Endodermal cell (in vitro differentiated cells): ENCODE results near the gene SP1. TPM values are rescaled to one million over a fixed set of nuclear protein-coding genes. Genes with fewer than 3 reads are reported as not detected.
"Not testable (repeated sequence)": the region's sequence is repeated elsewhere in the genome, so short reads cannot be mapped to it uniquely, and the experiment has no call there.

Experiments used
- DNase-seq: peaks from one replicate; pipeline ENCODE4 v3.0.0-alpha.2; 2017
- H3K27ac ChIP-seq: 2 replicates; pipeline ENCODE4 v1.5.1; 2013; ENCODE audit warnings: mild to moderate bottlenecking, low read depth, low read length, moderate library complexity
- H3K27me3 ChIP-seq: 2 replicates; pipeline ENCODE4 v1.6.1; 2013; ENCODE audit warnings: mild to moderate bottlenecking, low read length, moderate library complexity; ENCODE audit not compliant: insufficient read depth, control insufficient read depth, poor library complexity, severe bottlenecking
- H3K36me3 ChIP-seq: 2 replicates; pipeline ENCODE4 v1.7.0; 2013; ENCODE audit warnings: mild to moderate bottlenecking, low read length, moderate library complexity; ENCODE audit not compliant: control insufficient read depth, insufficient read depth
- H3K4me1 ChIP-seq: one replicate; pipeline ENCODE4 v1.7.0; 2013; ENCODE audit warnings: low read length; ENCODE audit not compliant: control insufficient read depth, insufficient read depth
- H3K4me3 ChIP-seq: 2 replicates; pipeline ENCODE4 v1.5.1; 2013; ENCODE audit warnings: mild to moderate bottlenecking, low read length, moderate library complexity
- H3K9ac ChIP-seq: 2 replicates; pipeline ENCODE4 v1.6.1; 2013; ENCODE audit warnings: mild to moderate bottlenecking, low read length, moderate library complexity; ENCODE audit not compliant: poor library complexity, severe bottlenecking; ENCODE audit errors: extremely low read depth
- H3K9me3 ChIP-seq: 2 replicates; pipeline ENCODE4 v1.6.1; 2013; ENCODE audit warnings: mild to moderate bottlenecking, low read length, moderate library complexity; ENCODE audit not compliant: control insufficient read depth
- H3K27ac Mint-ChIP-seq: 2 replicates; pipeline ENCODE4 v1.8.0; 2020; ENCODE audit warnings: mixed read lengths
- H3K27me3 Mint-ChIP-seq: 2 replicates; pipeline ENCODE4 v1.8.0; 2021; ENCODE audit warnings: mild to moderate bottlenecking, mixed read lengths; ENCODE audit not compliant: insufficient read depth
- H3K36me3 Mint-ChIP-seq: 2 replicates; pipeline ENCODE4 v1.8.0; 2020; ENCODE audit warnings: low read depth, mixed read lengths
- H3K4me1 Mint-ChIP-seq: 2 replicates; pipeline ENCODE4 v1.8.0; 2020; ENCODE audit warnings: mixed read lengths
- H3K4me3 Mint-ChIP-seq: 2 replicates; pipeline ENCODE4 v1.8.0; 2020; ENCODE audit warnings: mild to moderate bottlenecking, moderate library complexity, mixed read lengths
- H3K9me3 Mint-ChIP-seq: 2 replicates; pipeline ENCODE4 v1.8.0; 2020; ENCODE audit warnings: mild to moderate bottlenecking, mixed read lengths
- CTCF ChIP-seq: fragments of 200-600 bp; sonication (generic); conservative IDR thresholded peaks from 2 replicates; pipeline ENCODE4 v1.5.0; 2021; ENCODE audit warnings: antibody characterized with exemption, mild to moderate bottlenecking
- WGBS, 2 experiments: methylation state at CpG; one replicate each; pipeline versions ENCODE4 v1.1.5 to v1.1.7; 2013; ENCODE audit warnings: missing lambda C conversion rate in 2 of 2, mixed read lengths in 1 of 2; ENCODE audit not compliant: insufficient coverage in 1 of 2, insufficient read length in 1 of 2; 5-methylcytosine and 5-hydroxymethylcytosine counted together
- total RNA-seq, 2 donors: library from RNA; stranded (reverse); fragmentation: NEBNext Ultra II Directional in 1 of 2; extraction: Animal tissue kit (Norgen Biotek cat#: 25700) in 1 of 2; gene quantifications; 2 replicates in 1 of 2; 3 replicates in 1 of 2; pipeline ENCODE4 v1.2.1, GENCODE V29; 2021

SP1 gene
- total RNA-seq, 2 donors from 2014 or later, result 91.2 to 99.5 TPM

- Histone ChIP-seq H3K36me3 (peaks cover 5% of the 10 kb centered on the region), H3K4me1 (peaks cover 18% of the 10 kb centered on the region), H3K9ac (no peak overlapping the region), H3K4me3 (no peak overlapping the region), H3K27me3 (no peaks in the 10 kb centered on the region), H3K9me3 (no peaks in the 10 kb centered on the region), H3K27ac (no peak overlapping the region)
- Mint-ChIP-seq H3K27ac (peak overlapping the region; percentile 24), H3K36me3 (peaks cover 2% of the 10 kb centered on the region), H3K9me3 (no peaks in the 10 kb centered on the region), H3K27me3 (no peaks in the 10 kb centered on the region), H3K4me1 (peaks cover 49% of the 10 kb centered on the region), H3K4me3 (no peak overlapping the region)
- WGBS, 2 experiments, result 89 to 98% methylated on average over 3 of the region's 3 CpGs
- no peak for DNase-seq
- TF ChIP-seq CTCF, result no peak
These were observed 38.2 kb downstream of the SP1 start for GRCh38 chr12:53418221-53418620.

GRCh38 chr12:53419756-53420155 is 39.8 kb downstream of the SP1 start:
- Mint-ChIP-seq H3K4me1 (peaks cover 52% of the 10 kb centered on the region), H3K27ac (peak overlapping the region; percentile 37), H3K9me3 (no peaks in the 10 kb centered on the region), H3K4me3 (no peak overlapping the region), H3K36me3 (no peaks in the 10 kb centered on the region), H3K27me3 (no peaks in the 10 kb centered on the region)
- no peak overlapping the region for H3K27ac ChIP-seq
- WGBS, 2 experiments, result 91 to 96% methylated on average over 2 of the region's 2 CpGs
- DNase-seq, result no peak
- TF ChIP-seq CTCF, result no peak
- no peaks in the 10 kb centered on the region for H3K9me3 ChIP-seq
- H3K36me3 ChIP-seq, result no peaks in the 10 kb centered on the region
- H3K27me3 ChIP-seq, result no peaks in the 10 kb centered on the region
- peaks cover 18% of the 10 kb centered on the region for H3K4me1 ChIP-seq
- no peak overlapping the region for H3K9ac ChIP-seq
- no peak overlapping the region for H3K4me3 ChIP-seq

- H3K9ac ChIP-seq, DNase-seq, H3K4me3 ChIP-seq, H3K9me3 Mint-ChIP-seq, H3K27me3 ChIP-seq, H3K27me3 Mint-ChIP-seq, H3K36me3 ChIP-seq, H3K27ac ChIP-seq, H3K9me3 ChIP-seq, H3K36me3 Mint-ChIP-seq, H3K27ac Mint-ChIP-seq, H3K4me3 Mint-ChIP-seq: not testable (repeated sequence)
- peaks cover 25% of the 10 kb centered on the region for H3K4me1 ChIP-seq
- peaks cover 48% of the 10 kb centered on the region for H3K4me1 Mint-ChIP-seq
- WGBS, 2 experiments, result 93 to 94% methylated on average over 4 to 11 of the region's 12 CpGs
These were observed 42.3 kb downstream of the SP1 start for GRCh38 chr12:53422247-53422646.

- Mint-ChIP-seq H3K4me1 (peaks cover 58% of the 10 kb centered on the region), H3K27ac (peak within 1 kb of the TSS; percentile 83), H3K9me3 (no peaks in the 10 kb centered on the region), H3K4me3 (peak within 1 kb of the TSS; percentile 55), H3K27me3 (no peaks in the 10 kb centered on the region), H3K36me3 (no peaks in the 10 kb centered on the region)
- Histone ChIP-seq H3K27me3 (no peaks in the 10 kb centered on the region), H3K36me3 (no peaks in the 10 kb centered on the region), H3K4me1 (peaks cover 25% of the 10 kb centered on the region), H3K9ac (no peak within 1 kb of the TSS), H3K27ac (no peak within 1 kb of the TSS), H3K9me3 (no peaks in the 10 kb centered on the region), H3K4me3 (peak within 1 kb of the TSS; percentile 30)
- 100% methylated on average over 1 of the region's 1 CpG; no CpG with 5 or more reads in 1 of the 2 experiments for WGBS, 2 experiments
- peak; percentile 54 for DNase-seq
- no peak for TF ChIP-seq CTCF
These were observed 43.6 kb downstream of the SP1 start, which contains the start of gene AMHR2 for GRCh38 chr12:53423597-53423996. Gene AMHR2, plus strand, starts transcription at chr12:53423855. Its CDS starts 80 bp downstream, at chr12:53423935.
